ENCODE results near the gene CALHM1.

DNA sequence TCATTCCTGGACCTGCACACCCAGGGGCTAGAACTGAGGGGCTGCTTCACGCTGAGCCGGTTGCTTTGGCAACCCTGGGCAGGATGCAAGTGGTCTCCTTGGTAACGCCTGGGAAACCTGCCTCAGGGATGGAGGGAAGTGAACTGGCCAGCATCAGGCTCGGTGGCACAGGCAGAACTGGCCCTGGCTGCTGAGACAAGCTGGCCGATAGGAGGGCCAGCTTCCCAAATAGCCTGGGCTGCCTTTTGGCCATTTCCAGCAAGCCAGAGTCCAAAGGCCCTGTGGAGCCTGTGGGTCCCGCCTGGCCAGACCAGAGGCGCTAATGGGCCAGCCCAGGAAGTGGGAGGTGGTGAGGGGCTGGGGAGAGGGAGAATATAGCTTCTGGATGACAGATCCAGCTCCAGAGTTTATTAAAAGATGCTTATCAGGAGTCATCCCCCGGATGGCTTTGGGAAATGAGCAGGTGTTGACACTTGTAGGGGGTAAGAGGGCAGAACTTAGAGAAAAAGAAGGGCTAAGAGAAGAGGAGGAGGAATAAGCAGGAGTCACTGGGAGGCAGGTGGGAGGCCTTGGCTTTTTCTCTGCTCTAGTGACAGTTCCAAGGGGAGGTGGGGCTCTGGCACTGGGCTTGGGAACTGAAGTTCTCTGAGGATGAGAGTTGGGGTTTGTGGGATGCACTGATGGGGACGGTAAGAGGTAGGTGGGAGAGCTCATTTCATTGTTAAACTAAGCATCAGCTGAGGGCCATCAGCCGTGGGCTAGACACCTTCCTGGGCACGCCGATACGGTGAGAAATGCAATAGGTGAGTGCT, 44.4 kb upstream of the CALHM1 start:
- TF ChIP-seq, protein P1, sequence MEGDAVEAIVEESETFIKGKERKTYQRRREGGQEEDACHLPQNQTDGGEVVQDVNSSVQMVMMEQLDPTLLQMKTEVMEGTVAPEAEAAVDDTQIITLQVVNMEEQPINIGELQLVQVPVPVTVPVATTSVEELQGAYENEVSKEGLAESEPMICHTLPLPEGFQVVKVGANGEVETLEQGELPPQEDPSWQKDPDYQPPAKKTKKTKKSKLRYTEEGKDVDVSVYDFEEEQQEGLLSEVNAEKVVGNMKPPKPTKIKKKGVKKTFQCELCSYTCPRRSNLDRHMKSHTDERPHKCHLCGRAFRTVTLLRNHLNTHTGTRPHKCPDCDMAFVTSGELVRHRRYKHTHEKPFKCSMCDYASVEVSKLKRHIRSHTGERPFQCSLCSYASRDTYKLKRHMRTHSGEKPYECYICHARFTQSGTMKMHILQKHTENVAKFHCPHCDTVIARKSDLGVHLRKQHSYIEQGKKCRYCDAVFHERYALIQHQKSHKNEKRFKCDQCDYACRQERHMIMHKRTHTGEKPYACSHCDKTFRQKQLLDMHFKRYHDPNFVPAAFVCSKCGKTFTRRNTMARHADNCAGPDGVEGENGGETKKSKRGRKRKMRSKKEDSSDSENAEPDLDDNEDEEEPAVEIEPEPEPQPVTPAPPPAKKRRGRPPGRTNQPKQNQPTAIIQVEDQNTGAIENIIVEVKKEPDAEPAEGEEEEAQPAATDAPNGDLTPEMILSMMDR (IDR thresholded peaks at IDR 0.05), result no peak
- no peak for TF ChIP-seq POLR2A (IDR thresholded peaks at IDR 0.05)
- TF ChIP-seq POLR2AphosphoS5 (IDR thresholded peaks at IDR 0.05; ENCODE audit: insufficient read depth in 1 of 2, low read depth in 1 of 2), result no peak
